ENCODE data around the gene PRKCB.

DNA sequence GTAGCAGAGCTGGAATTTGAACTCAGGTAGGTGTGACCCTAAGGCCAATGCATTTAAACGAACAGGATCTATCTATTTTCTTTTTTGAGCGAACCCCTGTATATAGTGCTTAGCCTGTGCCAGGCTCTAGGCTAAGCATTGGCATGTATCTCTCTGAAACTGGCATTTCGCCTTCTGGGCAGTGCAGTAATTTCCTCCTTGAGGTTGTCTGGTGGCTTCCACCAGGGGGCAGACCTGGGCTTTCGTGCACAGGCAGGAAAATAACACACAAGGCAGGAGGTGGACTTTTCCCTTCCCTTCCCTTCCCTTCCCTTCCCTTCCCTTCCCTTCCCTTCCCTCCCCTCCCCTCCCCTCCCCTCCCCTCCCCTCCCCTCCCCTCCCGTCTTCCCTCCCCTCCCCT lies 34.4 kb upstream of the PRKCB start:
- TF ChIP-seq, protein P1, sequence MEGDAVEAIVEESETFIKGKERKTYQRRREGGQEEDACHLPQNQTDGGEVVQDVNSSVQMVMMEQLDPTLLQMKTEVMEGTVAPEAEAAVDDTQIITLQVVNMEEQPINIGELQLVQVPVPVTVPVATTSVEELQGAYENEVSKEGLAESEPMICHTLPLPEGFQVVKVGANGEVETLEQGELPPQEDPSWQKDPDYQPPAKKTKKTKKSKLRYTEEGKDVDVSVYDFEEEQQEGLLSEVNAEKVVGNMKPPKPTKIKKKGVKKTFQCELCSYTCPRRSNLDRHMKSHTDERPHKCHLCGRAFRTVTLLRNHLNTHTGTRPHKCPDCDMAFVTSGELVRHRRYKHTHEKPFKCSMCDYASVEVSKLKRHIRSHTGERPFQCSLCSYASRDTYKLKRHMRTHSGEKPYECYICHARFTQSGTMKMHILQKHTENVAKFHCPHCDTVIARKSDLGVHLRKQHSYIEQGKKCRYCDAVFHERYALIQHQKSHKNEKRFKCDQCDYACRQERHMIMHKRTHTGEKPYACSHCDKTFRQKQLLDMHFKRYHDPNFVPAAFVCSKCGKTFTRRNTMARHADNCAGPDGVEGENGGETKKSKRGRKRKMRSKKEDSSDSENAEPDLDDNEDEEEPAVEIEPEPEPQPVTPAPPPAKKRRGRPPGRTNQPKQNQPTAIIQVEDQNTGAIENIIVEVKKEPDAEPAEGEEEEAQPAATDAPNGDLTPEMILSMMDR (IDR thresholded peaks at IDR 0.05 in 4 of 5, conservative IDR thresholded peaks at IDR 0.05 in 1 of 5): peak in 3 of 5 experiments; percentile 25 to 43 (median 38)
- TF ChIP-seq POLR2A (IDR thresholded peaks at IDR 0.05): no peak

All from gastrocnemius medialis (tissue), 4 donors.